Body of pancreas (tissue), 4 donors: ENCODE data around the gene SLC13A3. TPM values are rescaled to one million over a fixed set of nuclear protein-coding genes. Genes with fewer than 3 reads are reported as not detected.
A peak's percentile ranks its signal among the peaks of the same experiment; 100 is the strongest.

Source experiments
- ATAC-seq: fragments of 150-250 bp; one replicate; pipeline ENCODE4 v1.9.1; 2016
- DNase-seq, 4 donors: peaks; one replicate each; pipeline ENCODE4 v3.0.0-alpha.2; 2019
- H3K27ac ChIP-seq, 4 donors: fragments of 200-600 bp; sonication (generic); 1 replicate in 3 of 4; 2 replicates in 1 of 4; pipeline versions ENCODE4 v1.5.1 to v1.6.1; 2016 to 2019; ENCODE audit warnings: mild to moderate bottlenecking in 1 of 4, mixed read lengths in 1 of 4, moderate library complexity in 1 of 4
- H3K27me3 ChIP-seq, 2 donors: fragments of 200-600 bp; sonication (generic); one replicate each; pipeline ENCODE4 v1.6.0; 2016; ENCODE audit warnings: mild to moderate bottlenecking in 1 of 2
- H3K36me3 ChIP-seq, 2 donors: fragments of 200-600 bp; sonication (generic); replicated peaks in 1 of 2; 2 replicates each; pipeline ENCODE4 v1.5.1; 2016; ENCODE audit warnings: low read depth in 2 of 2; ENCODE audit not compliant: insufficient read depth in 1 of 2
- H3K4me1 ChIP-seq: fragments of 200-600 bp; sonication (generic); one replicate; pipeline ENCODE4 v1.6.0; 2016
- H3K4me3 ChIP-seq, 2 donors: fragments of 200-600 bp; sonication (generic); 1 replicate in 1 of 2; 2 replicates in 1 of 2; pipeline ENCODE4 v1.5.1; 2016 to 2019
- H3K9me3 ChIP-seq, 3 donors: fragments of 200-600 bp; sonication (generic); 1 replicate in 2 of 3; 2 replicates in 1 of 3; pipeline ENCODE4 v1.5.1; 2016
- POLR2A ChIP-seq, 3 donors: fragments of 450-650 bp; IDR thresholded peaks; one replicate each; pipeline ENCODE4 v1.6.1; 2016; ENCODE audit warnings: antibody characterized with exemption in 3 of 3, mild to moderate bottlenecking in 2 of 3
- WGBS, 2 donors: methylation state at CpG; one replicate each; pipeline ENCODE4 v1.1.5; 2017; 5-methylcytosine and 5-hydroxymethylcytosine counted together
- intact Hi-C: fragments of 100-400 bp; cut with DNase I; formaldehyde crosslinking; loops from one replicate; pipeline ENCODE4 v1.15.1; 2023
- total RNA-seq, 2 donors: library from RNA; depleted of rRNA; stranded (reverse); fragments of >200 nt; gene quantifications; one replicate each; pipeline ENCODE4 v1.1.0, GENCODE V29; 2016
- TF ChIP-seq, protein P1 (sequence below), 7 experiments: fragments of 450-650 bp in 4 of 7; fragments of 200-600 bp in 3 of 7; sonication (generic) in 3 of 7; IDR thresholded peaks; one replicate each; pipeline ENCODE4 v1.5.1; 2016 to 2019; ENCODE audit warnings: antibody characterized with exemption in 7 of 7

SLC13A3 gene
- total RNA-seq, 2 donors from 2014 or later = 3.4 to 6.3 TPM

DNA sequence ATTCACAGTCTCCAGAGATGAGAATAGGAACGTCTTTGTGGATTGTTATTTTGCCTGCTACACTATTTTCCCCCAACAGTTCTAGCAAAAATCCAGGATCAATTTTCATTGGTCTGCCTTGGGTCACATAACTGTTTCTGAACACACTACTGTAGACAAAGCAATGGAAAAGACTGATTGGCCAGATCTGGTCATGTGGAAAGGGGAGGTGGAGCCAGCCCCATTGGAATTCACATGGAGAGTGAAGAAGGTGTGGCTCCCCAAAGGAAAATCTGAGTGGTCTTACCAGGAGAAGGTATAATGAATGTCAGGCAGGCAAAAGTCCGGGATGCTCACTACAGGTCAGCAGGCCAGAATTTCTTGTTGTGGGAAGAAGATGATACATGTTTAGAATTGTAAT, 47.5 kb upstream of the SLC13A3 start:
- intact Hi-C loops = no loop called here
- ATAC-seq (no peak), DNase-seq (no peak)
- H3K27me3 ChIP-seq = no peaks in the 10 kb centered on the region
- no peak for TF ChIP-seq POLR2A (IDR thresholded peaks at IDR 0.05)
- TF ChIP-seq, protein P1, sequence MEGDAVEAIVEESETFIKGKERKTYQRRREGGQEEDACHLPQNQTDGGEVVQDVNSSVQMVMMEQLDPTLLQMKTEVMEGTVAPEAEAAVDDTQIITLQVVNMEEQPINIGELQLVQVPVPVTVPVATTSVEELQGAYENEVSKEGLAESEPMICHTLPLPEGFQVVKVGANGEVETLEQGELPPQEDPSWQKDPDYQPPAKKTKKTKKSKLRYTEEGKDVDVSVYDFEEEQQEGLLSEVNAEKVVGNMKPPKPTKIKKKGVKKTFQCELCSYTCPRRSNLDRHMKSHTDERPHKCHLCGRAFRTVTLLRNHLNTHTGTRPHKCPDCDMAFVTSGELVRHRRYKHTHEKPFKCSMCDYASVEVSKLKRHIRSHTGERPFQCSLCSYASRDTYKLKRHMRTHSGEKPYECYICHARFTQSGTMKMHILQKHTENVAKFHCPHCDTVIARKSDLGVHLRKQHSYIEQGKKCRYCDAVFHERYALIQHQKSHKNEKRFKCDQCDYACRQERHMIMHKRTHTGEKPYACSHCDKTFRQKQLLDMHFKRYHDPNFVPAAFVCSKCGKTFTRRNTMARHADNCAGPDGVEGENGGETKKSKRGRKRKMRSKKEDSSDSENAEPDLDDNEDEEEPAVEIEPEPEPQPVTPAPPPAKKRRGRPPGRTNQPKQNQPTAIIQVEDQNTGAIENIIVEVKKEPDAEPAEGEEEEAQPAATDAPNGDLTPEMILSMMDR (IDR thresholded peaks at IDR 0.05) = no peak
- no peak overlapping the region for H3K4me3 ChIP-seq
- no peaks in the 10 kb centered on the region for H3K9me3 ChIP-seq
- H3K4me1 ChIP-seq = no peaks in the 10 kb centered on the region
- no peak overlapping the region for H3K27ac ChIP-seq
- H3K36me3 ChIP-seq = no peaks in the 10 kb centered on the region
- WGBS, 2 donors = 74 to 79% methylated on average over 2 of the region's 2 CpGs

DNA sequence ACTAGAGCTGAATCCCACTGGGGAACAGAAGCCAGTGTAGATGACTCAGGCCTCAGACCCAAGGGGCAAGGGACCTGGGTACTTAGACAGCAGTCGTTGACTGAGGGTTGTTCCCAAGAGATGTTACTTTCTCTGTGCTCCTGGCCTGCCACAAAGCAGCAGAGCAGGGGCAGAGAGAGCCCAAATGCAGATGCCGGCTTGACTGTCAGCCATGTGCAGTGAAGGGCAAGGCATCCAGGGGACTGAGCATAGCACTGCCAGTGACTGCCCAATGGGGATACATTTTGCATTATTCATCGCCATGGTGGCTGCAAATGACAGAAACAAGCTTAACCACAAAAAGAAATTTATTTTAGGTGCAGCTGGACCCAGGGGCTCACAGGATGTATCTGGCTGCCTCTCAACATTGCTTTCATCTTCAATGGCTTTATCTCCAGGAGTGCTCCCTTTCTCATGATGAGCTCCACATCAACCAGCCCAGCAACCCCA, 45.6 kb upstream of the SLC13A3 start:
- intact Hi-C loops = no loop called here
- ATAC-seq (no peak), DNase-seq (no peak)
- no peak for TF ChIP-seq POLR2A (IDR thresholded peaks at IDR 0.05)
- TF ChIP-seq, protein P1 (IDR thresholded peaks at IDR 0.05) = no peak
- no peaks in the 10 kb centered on the region for H3K4me1 ChIP-seq
- no peaks in the 10 kb centered on the region for H3K9me3 ChIP-seq
- no peak overlapping the region for H3K4me3 ChIP-seq
- no peaks in the 10 kb centered on the region for H3K27me3 ChIP-seq
- H3K36me3 ChIP-seq = no peaks in the 10 kb centered on the region
- H3K27ac ChIP-seq = no peak overlapping the region
- WGBS, 2 donors = 74 to 82% methylated on average over 1 to 3 of the region's 3 CpGs

GRCh38 chr20:46695892-46696291, 44.6 kb upstream of the SLC13A3 start:
- no peaks in the 10 kb centered on the region for H3K4me1 ChIP-seq
- DNase-seq = no peak
- H3K36me3 ChIP-seq = no peaks in the 10 kb centered on the region
- H3K4me3 ChIP-seq = no peak overlapping the region
- no peaks in the 10 kb centered on the region for H3K27me3 ChIP-seq
- no peak for ATAC-seq
- H3K27ac ChIP-seq = no peak overlapping the region
- H3K9me3 ChIP-seq = no peaks in the 10 kb centered on the region
- WGBS, 2 donors = 22 to 34% methylated on average over 3 of the region's 3 CpGs
- TF ChIP-seq, protein P1 (IDR thresholded peaks at IDR 0.05) = no peak
- no peak for TF ChIP-seq POLR2A (IDR thresholded peaks at IDR 0.05)
- intact Hi-C loops = no loop called here

GRCh38 chr20:46694484-46694883, 43.2 kb upstream of the SLC13A3 start:
- Histone ChIP-seq H3K4me1 (no peaks in the 10 kb centered on the region), H3K27ac (no peak overlapping the region), H3K9me3 (no peaks in the 10 kb centered on the region), H3K27me3 (no peaks in the 10 kb centered on the region), H3K36me3 (no peaks in the 10 kb centered on the region), H3K4me3 (no peak overlapping the region)
- peak in 1 of 4 donors; percentile 34 for DNase-seq
- intact Hi-C loops = no loop called here
- no peak for ATAC-seq
- TF ChIP-seq, protein P1 (IDR thresholded peaks at IDR 0.05) = no peak
- TF ChIP-seq POLR2A (IDR thresholded peaks at IDR 0.05) = no peak
- 60 to 68% methylated on average over 2 of the region's 2 CpGs for WGBS, 2 donors

- DNase-seq (no peak), ATAC-seq (no peak)
- Histone ChIP-seq H3K9me3 (no peaks in the 10 kb centered on the region), H3K36me3 (no peaks in the 10 kb centered on the region), H3K27me3 (no peaks in the 10 kb centered on the region), H3K27ac (no peak overlapping the region), H3K4me1 (peaks cover 15% of the 10 kb centered on the region), H3K4me3 (no peak overlapping the region)
- WGBS, 2 donors = 58 to 60% methylated on average over 4 of the region's 4 CpGs
- intact Hi-C loops = no loop called here
- TF ChIP-seq, protein P1 (IDR thresholded peaks at IDR 0.05) = no peak
- TF ChIP-seq POLR2A (IDR thresholded peaks at IDR 0.05) = no peak
These were observed 39.9 kb upstream of the SLC13A3 start for GRCh38 chr20:46691196-46691595.
